ENCODE data around the gene C3orf22. TPM values are rescaled to one million over a fixed set of nuclear protein-coding genes. Genes with fewer than 3 reads are reported as not detected.

Gene C3orf22
- total RNA-seq, 2 donors from 2014 or later: not detected

GRCh38 chr3:126525091-126525852 is 33.5 kb downstream of the C3orf22 start:
- Mint-ChIP-seq H3K4me1 (no peaks in the 10 kb centered on the region), H3K27me3 (ENCODE audit: insufficient read depth) (peaks cover 31% of the 10 kb centered on the region), H3K4me3 (peak overlapping the region; percentile 59), H3K27ac (no peak overlapping the region), H3K9me3 (no peaks in the 10 kb centered on the region), H3K36me3 (ENCODE audit: low read depth) (no peaks in the 10 kb centered on the region)
- H3K27ac ChIP-seq (ENCODE audit: low read depth, low read length): no peak overlapping the region
- H3K4me1 ChIP-seq (ENCODE audit: control insufficient read depth, insufficient read depth, low read length): no peaks in the 10 kb centered on the region
- peaks cover 27% of the 10 kb centered on the region for H3K27me3 ChIP-seq (ENCODE audit: control insufficient read depth, insufficient read depth, low read length, poor library complexity, severe bottlenecking)
- H3K9ac ChIP-seq (ENCODE audit: extremely low read depth, low read length, poor library complexity, severe bottlenecking): no peak overlapping the region
- H3K9me3 ChIP-seq (ENCODE audit: control insufficient read depth, low read length): no peaks in the 10 kb centered on the region
- TF ChIP-seq, protein P1, sequence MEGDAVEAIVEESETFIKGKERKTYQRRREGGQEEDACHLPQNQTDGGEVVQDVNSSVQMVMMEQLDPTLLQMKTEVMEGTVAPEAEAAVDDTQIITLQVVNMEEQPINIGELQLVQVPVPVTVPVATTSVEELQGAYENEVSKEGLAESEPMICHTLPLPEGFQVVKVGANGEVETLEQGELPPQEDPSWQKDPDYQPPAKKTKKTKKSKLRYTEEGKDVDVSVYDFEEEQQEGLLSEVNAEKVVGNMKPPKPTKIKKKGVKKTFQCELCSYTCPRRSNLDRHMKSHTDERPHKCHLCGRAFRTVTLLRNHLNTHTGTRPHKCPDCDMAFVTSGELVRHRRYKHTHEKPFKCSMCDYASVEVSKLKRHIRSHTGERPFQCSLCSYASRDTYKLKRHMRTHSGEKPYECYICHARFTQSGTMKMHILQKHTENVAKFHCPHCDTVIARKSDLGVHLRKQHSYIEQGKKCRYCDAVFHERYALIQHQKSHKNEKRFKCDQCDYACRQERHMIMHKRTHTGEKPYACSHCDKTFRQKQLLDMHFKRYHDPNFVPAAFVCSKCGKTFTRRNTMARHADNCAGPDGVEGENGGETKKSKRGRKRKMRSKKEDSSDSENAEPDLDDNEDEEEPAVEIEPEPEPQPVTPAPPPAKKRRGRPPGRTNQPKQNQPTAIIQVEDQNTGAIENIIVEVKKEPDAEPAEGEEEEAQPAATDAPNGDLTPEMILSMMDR (conservative IDR thresholded peaks at IDR 0.05): no peak
- no peak for DNase-seq
- 86 to 90% methylated on average over 5 to 12 of the region's 12 CpGs for WGBS, 2 experiments (ENCODE audit: insufficient coverage in 1 of 2, insufficient read length in 1 of 2)
- H3K4me3 ChIP-seq (ENCODE audit: low read length): no peak overlapping the region
- no peaks in the 10 kb centered on the region for H3K36me3 ChIP-seq (ENCODE audit: control insufficient read depth, insufficient read depth, low read length)

DNA sequence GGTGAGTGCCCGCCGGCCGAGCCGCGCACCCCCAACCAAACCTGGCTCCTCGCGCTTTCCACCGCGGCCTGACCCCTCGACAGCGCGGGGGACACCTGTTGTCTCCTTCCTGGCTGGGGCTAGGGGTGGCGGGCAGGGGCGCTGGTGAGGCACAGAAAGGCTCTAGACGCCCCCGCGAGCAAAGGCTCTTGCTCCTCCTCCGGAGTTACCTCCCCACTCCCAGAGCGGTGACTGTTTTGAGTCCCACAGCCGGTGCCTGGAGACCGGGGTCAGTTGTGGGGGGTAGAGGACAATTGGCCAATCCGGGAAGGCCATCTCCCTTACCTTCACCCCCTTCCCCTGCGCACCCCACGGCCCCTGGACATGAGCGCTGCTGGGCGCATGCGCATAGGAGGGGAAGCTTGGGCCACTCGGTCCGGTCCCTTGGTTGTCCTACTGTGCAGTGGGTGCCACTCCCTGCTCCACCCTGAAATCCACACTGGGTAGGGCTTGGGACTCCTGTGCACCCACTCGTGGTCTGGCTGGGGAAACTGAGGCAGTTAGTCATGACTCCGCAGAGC is 34.2 kb downstream of the C3orf22 start:
- peak overlapping the region; percentile 72 for H3K4me3 ChIP-seq (ENCODE audit: low read length)
- TF ChIP-seq, protein P1 (conservative IDR thresholded peaks at IDR 0.05): no peak
- peaks cover 2% of the 10 kb centered on the region for H3K4me1 Mint-ChIP-seq
- H3K36me3 Mint-ChIP-seq (ENCODE audit: low read depth): no peaks in the 10 kb centered on the region
- no peak for DNase-seq
- H3K27me3 ChIP-seq (ENCODE audit: control insufficient read depth, insufficient read depth, low read length, poor library complexity, severe bottlenecking): peaks cover 27% of the 10 kb centered on the region
- no peaks in the 10 kb centered on the region for H3K9me3 ChIP-seq (ENCODE audit: control insufficient read depth, low read length)
- no peaks in the 10 kb centered on the region for H3K9me3 Mint-ChIP-seq
- no peak overlapping the region for H3K27ac ChIP-seq (ENCODE audit: low read depth, low read length)
- H3K4me1 ChIP-seq (ENCODE audit: control insufficient read depth, insufficient read depth, low read length): no peaks in the 10 kb centered on the region
- peaks cover 31% of the 10 kb centered on the region for H3K27me3 Mint-ChIP-seq (ENCODE audit: insufficient read depth)
- no peak overlapping the region for H3K9ac ChIP-seq (ENCODE audit: extremely low read depth, low read length, poor library complexity, severe bottlenecking)
- no peaks in the 10 kb centered on the region for H3K36me3 ChIP-seq (ENCODE audit: control insufficient read depth, insufficient read depth, low read length)
- peak overlapping the region; percentile 59 for H3K4me3 Mint-ChIP-seq
- WGBS, 2 experiments (ENCODE audit: insufficient coverage in 1 of 2, insufficient read length in 1 of 2): 21 to 24% methylated on average over 13 to 31 of the region's 31 CpGs
- no peak overlapping the region for H3K27ac Mint-ChIP-seq

- Histone ChIP-seq H3K9me3 (ENCODE audit: control insufficient read depth, low read length) (no peaks in the 10 kb centered on the region), H3K4me3 (ENCODE audit: low read length) (peak within 1 kb of the TSS; percentile 72), H3K27ac (ENCODE audit: low read depth, low read length) (no peak within 1 kb of the TSS), H3K9ac (ENCODE audit: extremely low read depth, low read length, poor library complexity, severe bottlenecking) (no peak within 1 kb of the TSS), H3K4me1 (ENCODE audit: control insufficient read depth, insufficient read depth, low read length) (no peaks in the 10 kb centered on the region), H3K36me3 (ENCODE audit: control insufficient read depth, insufficient read depth, low read length) (no peaks in the 10 kb centered on the region), H3K27me3 (ENCODE audit: control insufficient read depth, insufficient read depth, low read length, poor library complexity, severe bottlenecking) (peaks cover 27% of the 10 kb centered on the region)
- DNase-seq: peak; percentile 88
- WGBS, 2 experiments (ENCODE audit: insufficient coverage in 1 of 2, insufficient read length in 1 of 2): 10 to 16% methylated on average over 26 to 56 of the region's 56 CpGs
- Mint-ChIP-seq H3K9me3 (no peaks in the 10 kb centered on the region), H3K4me3 (peak within 1 kb of the TSS; percentile 59), H3K4me1 (peaks cover 6% of the 10 kb centered on the region), H3K27me3 (ENCODE audit: insufficient read depth) (peaks cover 31% of the 10 kb centered on the region), H3K36me3 (ENCODE audit: low read depth) (no peaks in the 10 kb centered on the region), H3K27ac (no peak within 1 kb of the TSS)
- TF ChIP-seq, protein P1 (conservative IDR thresholded peaks at IDR 0.05): peak; percentile 10
Observed at GRCh38 chr3:126523745-126524428, 34.8 kb downstream of the C3orf22 start, which contains the start of gene CHST13. Gene CHST13 (plus strand): TSS chr3:126524155. CDS start chr3:126524333, 178 bp downstream.

All from endodermal cell (in vitro differentiated cells).